GM12878 (cell line): ENCODE measurements around the gene BUB1. TPM values are rescaled to one million over a fixed set of nuclear protein-coding genes. Genes with fewer than 3 reads are reported as not detected.

ENCODE experiments used
- ATAC-seq: fragments of 200-7000 bp; cut with Tn5 transposase; 3 replicates; pipeline ENCODE4 v1.9.1; 2020; ENCODE audit warnings: mild to moderate bottlenecking, moderate library complexity
- BruUV-seq: library from RNA; stranded (reverse); fragments of 400-500 nt; replicated peaks from 2 replicates; lab custom pipeline; 2021; lab: Mats Ljungman, UMichigan
- CTCF ChIA-PET: fragments of 300-600 bp; sonication (Branson Sonifier 250); formaldehyde crosslinking; extraction: SDS; loops from one replicate; lab custom pipeline; 2021; ENCODE audit warnings: inconsistent platforms; lab: Yijun Ruan, JAX
- POLR2A ChIA-PET: fragments of 350-600 bp; formaldehyde crosslinking; extraction: SDS; loops from one replicate; lab custom pipeline; 2021; ENCODE audit warnings: inconsistent platforms; lab: Charles Lee
- RAD21 ChIA-PET: fragments of 300-600 bp; sonication (Branson Sonifier 250); formaldehyde crosslinking; loops from one replicate; lab custom pipeline; 2023; ENCODE audit warnings: antibody characterized with exemption; ENCODE audit not compliant: unreplicated experiment; lab: Charles Lee
- SMC1A ChIA-PET: fragments of 300-600 bp; sonication (Branson Sonifier 250); formaldehyde crosslinking; loops from one replicate; lab custom pipeline; 2023; ENCODE audit not compliant: unreplicated experiment, uncharacterized antibody; lab: Charles Lee
- DNase-seq: peaks from one replicate; pipeline ENCODE4 v3.0.0-alpha.2; 2011; ENCODE audit warnings: low read depth, low spot score
- FAIRE-seq: peaks from 3 replicates; lab custom pipeline; 2011; peaks lifted over from hg19 to GRCh38; lab: Jason Lieb, UNC
- H2AFZ ChIP-seq: 2 replicates; pipeline ENCODE4 v1.6.0; 2011; ENCODE audit warnings: low read depth, low read length, control low read depth; ENCODE audit not compliant: control insufficient read depth
- H3K27ac ChIP-seq: 2 replicates; pipeline ENCODE4 v1.5.1; 2011; ENCODE audit warnings: control low read depth; ENCODE audit not compliant: control insufficient read depth, insufficient read depth
- H3K27me3 ChIP-seq, 2 experiments: replicated peaks in 1 of 2; 2 replicates each; pipeline versions ENCODE4 v1.6.0 to v1.6.1; 2011; ENCODE audit warnings: low read length in 1 of 2; ENCODE audit not compliant: control insufficient read depth in 2 of 2, insufficient read depth in 2 of 2
- H3K36me3 ChIP-seq, 2 experiments: 2 replicates each; pipeline ENCODE4 v1.5.1; 2011; ENCODE audit warnings: low read length in 1 of 2; ENCODE audit not compliant: control insufficient read depth in 2 of 2, insufficient read depth in 2 of 2
- H3K4me1 ChIP-seq: 2 replicates; pipeline ENCODE4 v1.6.1; 2011; ENCODE audit warnings: mild to moderate bottlenecking, low read length, moderate library complexity, mixed read lengths; ENCODE audit not compliant: control insufficient read depth, insufficient read depth
- H3K4me2 ChIP-seq: 2 replicates; pipeline ENCODE4 v1.6.0; 2011; ENCODE audit warnings: control low read depth; ENCODE audit not compliant: control insufficient read depth, insufficient read depth
- H3K4me3 ChIP-seq: fragments of 200-600 bp; sonication (generic); 2 replicates; pipeline ENCODE4 v1.5.1; 2016
- H3K79me2 ChIP-seq: 2 replicates; pipeline ENCODE4 v1.6.0; 2011; ENCODE audit warnings: low read length; ENCODE audit not compliant: control insufficient read depth, insufficient read depth
- H3K9ac ChIP-seq: 2 replicates; pipeline ENCODE4 v1.8.0; 2011; ENCODE audit warnings: low read length, control low read depth, mixed read lengths; ENCODE audit not compliant: control insufficient read depth, insufficient read depth
- H3K9me3 ChIP-seq: replicated peaks from 3 replicates; pipeline ENCODE4 v1.5.1; 2011; ENCODE audit warnings: mild to moderate bottlenecking, low read length; ENCODE audit not compliant: control insufficient read depth, insufficient read depth
- H4K20me1 ChIP-seq: 2 replicates; pipeline ENCODE4 v1.6.0; 2011; ENCODE audit not compliant: control insufficient read depth, insufficient read depth
- BHLHE40 ChIP-seq, 2 experiments: fragments of 450-650 bp in 1 of 2; IDR thresholded peaks; 2 replicates each; pipeline ENCODE4 v1.6.1; 2011 to 2017; ENCODE audit warnings: low read depth in 2 of 2, borderline replicate concordance in 1 of 2, improper control_type of control experiment in 1 of 2, low read length in 1 of 2, mild to moderate bottlenecking in 1 of 2
- CBX5 ChIP-seq: sonication (generic); IDR thresholded peaks from 2 replicates; pipeline ENCODE4 v1.6.1; 2016; ENCODE audit warnings: low read depth, moderate library complexity, mild to moderate bottlenecking, inconsistent platforms
- HDGF ChIP-seq: fragments of 450-650 bp; IDR thresholded peaks from 2 replicates; pipeline ENCODE4 v1.6.1; 2016; ENCODE audit warnings: antibody characterized with exemption
- MLLT1 ChIP-seq: fragments of 450-650 bp; IDR thresholded peaks from 2 replicates; pipeline ENCODE4 v1.6.1; 2016; ENCODE audit warnings: mild to moderate bottlenecking
- PBX3 ChIP-seq: IDR thresholded peaks from 2 replicates; pipeline ENCODE4 v1.6.1; 2011; ENCODE audit warnings: mild to moderate bottlenecking, low read depth, low read length, moderate library complexity; ENCODE audit not compliant: insufficient replicate concordance
- PRDM15 ChIP-seq: fragments of 450-650 bp; formaldehyde crosslinking; IDR thresholded peaks from 2 replicates; pipeline ENCODE4 v1.4.0; 2020; ENCODE audit warnings: mild to moderate bottlenecking, moderate library complexity
- RELB ChIP-seq: fragments of 450-650 bp; IDR thresholded peaks from 2 replicates; pipeline ENCODE4 v1.6.1; 2017; ENCODE audit warnings: low read depth, mild to moderate bottlenecking, moderate library complexity
- WRNIP1 ChIP-seq: IDR thresholded peaks from 2 replicates; pipeline ENCODE4 v1.6.1; 2011; ENCODE audit warnings: low read depth, low read length, improper control_type of control experiment, borderline replicate concordance
- WGBS: methylation state at CpG from one replicate; pipeline ENCODE4 v1.1.6; 2016; ENCODE audit warnings: low lambda C conversion rate; ENCODE audit not compliant: insufficient replicate concordance, insufficient coverage; ENCODE audit errors: missing lambda C conversion rate; 5-methylcytosine and 5-hydroxymethylcytosine counted together
- in situ Hi-C: fragments of 300-500 bp; cut with MboI; formaldehyde crosslinking; loops from 9 replicates; pipeline ENCODE4 v1.14.3; 2018; ENCODE audit warnings: mixed read lengths
- intact Hi-C: fragments of 100-400 bp; cut with micrococcal nuclease; formaldehyde crosslinking; loops from one replicate; pipeline ENCODE4 v1.14.2; 2022; ENCODE audit not compliant: unreplicated experiment
- polyA plus RNA-seq, 11 experiments: library from polyadenylated mRNA; depleted of rRNA in 4 of 11; unstranded in 6 of 11; stranded (reverse) in 5 of 11; fragments of >200 nt; fragmentation: Nextera tagmentation in 4 of 11; fragmentation: Illumina TruSeq in 1 of 11; extraction: Ambion mirVana in 4 of 11; extraction: Trizol in 1 of 11; gene quantifications; 1 replicate in 1 of 11; 2 replicates in 10 of 11; pipeline versions ENCODE4 v1.2.1 to v1.2.3, GENCODE V29; 2011 to 2016; ENCODE audit warnings: inconsistent platforms in 2 of 11, missing spikeins in 2 of 11, low read depth in 1 of 11
- total RNA-seq, 4 experiments: library from RNA; depleted of rRNA in 3 of 4; stranded (reverse); fragments of >200 nt in 3 of 4; fragmentation: Illumina TruSeq in 1 of 4; extraction: Trizol in 1 of 4; gene quantifications; 2 replicates each; pipeline versions ENCODE4 v1.2.1 to v1.2.3, GENCODE V29; 2013 to 2021

The BUB1 gene
- total and polyA plus RNA-seq, 10 of the 15 experiments (the other 5 are each of a cell fraction or from before 2014, with no cell fraction given): 52.4 to 142 (median 88.9) TPM

GRCh38 chr2:110679337-110679707 lies 1.5 kb upstream of the BUB1 start (continued):
- TF ChIP-seq PRDM15 (CRISPR knock-in tag): no peak

- no peaks in the 10 kb centered on the region; a peak in 1 of 4 replicates for H3K36me3 ChIP-seq
- ChIA-PET CTCF (interaction anchor here (0.9 to 4.4 kb wide), 11 partner anchors 15 to 76 kb away, joined by 3 to 43 read pairs (median 5); partner anchors contain the start of gene ACOXL), POLR2A (interaction anchor here (0.8 to 3.1 kb wide), 14 partner anchors 10 to 69 kb away, joined by 3 to 22 read pairs (median 4); partner anchors contain the start of gene ACOXL), RAD21 (interaction anchor here (0.5 to 5.4 kb wide), 11 partner anchors 15 to 530 kb away, joined by 3 to 53 read pairs (median 4); no protein-coding TSS in a partner anchor), SMC1A (interaction anchor here (0.9 to 17.1 kb wide), 18 partner anchors 9 to 73 kb away, joined by 3 to 251 read pairs (median 4); no protein-coding TSS in a partner anchor)
- H3K4me3 ChIP-seq: peak overlapping the region; percentile 87
- BruUV-seq: TSS peak; percentile 99
- WGBS: under 1% methylated on average over 28 of the region's 28 CpGs
- peaks cover 9% of the 10 kb centered on the region for H3K4me1 ChIP-seq
- FAIRE-seq (no peak), DNase-seq (no peak), ATAC-seq (peak; percentile 38)
- H3K27ac ChIP-seq: peak overlapping the region; percentile 98
- intact Hi-C loops: no loop called here
- in situ Hi-C loops: no loop called here
- peak overlapping the region; percentile 93 for H3K4me2 ChIP-seq
- peak overlapping the region; percentile 91 for H3K9ac ChIP-seq
- H2AFZ ChIP-seq: peak overlapping the region; percentile 81
- no peaks in the 10 kb centered on the region for H3K9me3 ChIP-seq
- no peaks in the 10 kb centered on the region for H3K27me3 ChIP-seq
- H4K20me1 ChIP-seq: no peaks in the 10 kb centered on the region
- H3K79me2 ChIP-seq: peaks cover 45% of the 10 kb centered on the region
- 0 out of 2 replicates have a peak, but pooled peaks have one; percentile 8 for TF ChIP-seq MLLT1
- TF ChIP-seq PBX3: no peak
- 0 out of 2 replicates have a peak, but pooled peaks have one; percentile 52 for TF ChIP-seq CBX5
- TF ChIP-seq HDGF: no peak
- peak; percentile 72 to 76 for TF ChIP-seq BHLHE40 (IDR thresholded peaks at IDR 0.05; ENCODE audit: borderline replicate concordance in 1 of 2, low read depth in 2 of 2, low read length in 1 of 2)
- TF ChIP-seq WRNIP1: no peak
- peak; percentile 21; the same call in 1 of the 2 replicates for TF ChIP-seq RELB
Observed at GRCh38 chr2:110678457-110679336, 834 bp upstream of the BUB1 start.
